CD4-positive, alpha-beta T cell treated with Interleukin-4 for 4 hours (primary cell): ENCODE data around the gene MYO15B.
"Not testable (repeated sequence)": the region's sequence is repeated elsewhere in the genome, so short reads cannot be mapped to it uniquely, and the experiment has no call there.

Experiments used
- DNase-seq: peaks from one replicate; pipeline ENCODE4 v3.0.0-alpha.2; 2020

The MYO15B gene

GRCh38 chr17:75576661-75577060 lies 10.9 kb upstream of the MYO15B start:
- no peak for DNase-seq

DNA sequence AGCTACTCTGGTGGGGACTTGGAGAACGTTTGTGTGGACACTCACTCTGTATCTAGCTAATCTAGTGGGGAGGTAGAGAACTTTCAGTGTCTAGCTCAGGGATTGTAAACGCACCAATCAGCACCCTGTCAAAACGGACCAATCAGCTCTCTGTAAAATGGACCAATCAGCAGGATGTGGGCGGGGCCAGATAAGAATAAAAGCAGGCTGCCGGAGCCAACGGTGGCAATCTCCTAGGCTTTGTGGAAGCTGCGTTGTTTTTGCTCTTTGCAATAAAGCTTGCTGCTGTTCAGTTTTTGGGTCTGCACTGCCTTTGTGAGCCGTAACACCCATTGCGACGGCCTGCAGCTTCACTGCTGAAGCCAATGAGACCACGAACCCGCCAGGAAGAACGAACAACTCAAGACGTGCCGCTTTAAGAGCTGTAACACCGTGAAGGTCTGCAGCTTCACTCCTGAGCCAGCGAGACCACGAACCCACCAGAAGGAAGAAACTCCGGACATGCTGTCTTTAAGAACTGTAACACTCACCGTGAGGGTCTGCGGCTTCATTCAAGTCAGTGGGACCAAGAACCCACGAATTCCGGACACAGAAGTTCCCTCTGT lies 6.4 kb upstream of the MYO15B start:
- DNase-seq, result peak; percentile 33

- not testable (repeated sequence) for DNase-seq
Measured at GRCh38 chr17:75583197-75583596, 4.4 kb upstream of the MYO15B start.

GRCh38 chr17:75584849-75585175 lies 2.8 kb upstream of the MYO15B start:
- DNase-seq, result no peak

- DNase-seq, result no peak
Measured at GRCh38 chr17:75588596-75589011, 1.0 kb downstream of the MYO15B start.

DNA sequence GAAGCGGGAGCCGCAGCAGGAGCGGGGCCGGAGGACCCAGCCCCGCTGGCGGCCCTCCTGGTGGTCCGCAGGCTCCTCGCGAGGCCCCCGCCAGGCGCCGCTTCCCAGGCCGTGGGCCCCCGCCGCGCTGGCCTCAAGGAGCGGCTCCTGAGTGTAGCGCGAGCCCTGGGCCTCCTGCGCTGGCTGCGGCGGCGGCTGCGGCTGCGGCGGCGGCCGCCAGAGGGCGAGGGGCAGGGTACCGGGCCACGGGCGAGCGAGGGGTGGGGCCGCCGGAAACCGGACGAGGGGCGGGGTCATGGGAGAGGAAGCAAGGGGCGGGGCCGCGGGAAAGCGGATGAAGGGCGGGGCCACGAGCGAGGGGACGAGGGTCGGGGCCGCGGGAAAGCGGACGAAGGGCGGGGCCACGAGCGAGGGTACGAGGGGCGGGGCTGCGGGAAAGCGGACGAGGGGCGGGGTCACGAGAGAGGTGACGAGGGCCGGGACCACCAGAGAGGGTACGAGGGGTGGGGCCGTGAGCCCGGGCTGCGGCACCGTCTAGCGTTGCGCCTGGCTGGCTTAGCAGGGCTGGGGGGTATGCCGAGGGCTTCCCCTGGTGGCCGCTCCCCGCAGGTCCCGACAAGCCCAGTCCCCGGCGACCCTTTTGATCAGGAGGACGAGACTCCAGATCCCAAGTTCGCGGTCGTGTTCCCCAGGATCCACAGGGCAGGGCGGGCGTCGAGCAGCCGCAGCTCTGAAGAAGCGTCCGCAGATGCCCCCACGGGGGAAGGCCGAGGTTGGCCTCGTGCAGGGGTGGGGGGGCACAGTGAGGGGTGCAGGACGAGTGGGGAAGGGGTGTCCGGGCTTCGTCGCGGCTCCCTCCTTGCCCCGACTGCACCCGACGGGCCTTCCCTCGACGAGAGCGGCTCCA lies 1.7 kb downstream of the MYO15B start:
- DNase-seq, result peak; percentile 90

GRCh38 chr17:75589919-75590303 lies 2.3 kb downstream of the MYO15B start:
- no peak for DNase-seq

DNA sequence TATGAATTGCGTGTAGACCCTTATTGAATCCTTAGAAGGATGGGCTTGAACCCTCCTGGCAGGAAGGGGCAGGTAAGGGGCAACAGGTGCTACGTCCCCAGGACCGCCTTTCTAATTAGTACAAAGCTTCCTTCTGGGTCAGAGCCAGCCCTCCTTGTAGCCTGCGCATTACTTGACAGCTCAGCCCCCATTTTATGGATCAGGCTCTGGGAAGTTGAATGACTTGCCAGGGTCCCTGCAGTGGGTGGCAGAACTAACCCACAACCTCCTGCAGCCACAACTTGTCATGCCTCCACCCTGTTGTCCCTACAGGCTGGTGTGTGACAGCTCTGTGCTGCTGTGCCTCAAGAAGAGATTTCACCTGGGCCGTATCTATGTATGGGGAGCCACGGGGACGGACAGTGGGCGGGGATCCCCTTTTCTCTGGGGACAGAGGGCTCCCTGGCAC lies 2.7 kb downstream of the MYO15B start:
- DNase-seq, result no peak

GRCh38 chr17:75590849-75591721 lies 3.5 kb downstream of the MYO15B start:
- no peak for DNase-seq

GRCh38 chr17:75591722-75592302 lies 4.2 kb downstream of the MYO15B start:
- DNase-seq, result no peak

GRCh38 chr17:75592348-75593020 lies 4.9 kb downstream of the MYO15B start:
- DNase-seq, result no peak

- DNase-seq, result not testable (repeated sequence)
Measured at GRCh38 chr17:75593430-75593829, 5.8 kb downstream of the MYO15B start.

GRCh38 chr17:75594499-75595283 lies 7.1 kb downstream of the MYO15B start:
- DNase-seq, result no peak

GRCh38 chr17:75595284-75595919 lies 7.8 kb downstream of the MYO15B start:
- no peak for DNase-seq

- DNase-seq, result no peak
Measured at GRCh38 chr17:75595920-75596313, 8.3 kb downstream of the MYO15B start.

GRCh38 chr17:75596320-75597087 lies 8.9 kb downstream of the MYO15B start:
- no peak for DNase-seq

- DNase-seq, result peak; percentile 42
Measured at GRCh38 chr17:75601057-75601987, 13.7 kb downstream of the MYO15B start.

DNA sequence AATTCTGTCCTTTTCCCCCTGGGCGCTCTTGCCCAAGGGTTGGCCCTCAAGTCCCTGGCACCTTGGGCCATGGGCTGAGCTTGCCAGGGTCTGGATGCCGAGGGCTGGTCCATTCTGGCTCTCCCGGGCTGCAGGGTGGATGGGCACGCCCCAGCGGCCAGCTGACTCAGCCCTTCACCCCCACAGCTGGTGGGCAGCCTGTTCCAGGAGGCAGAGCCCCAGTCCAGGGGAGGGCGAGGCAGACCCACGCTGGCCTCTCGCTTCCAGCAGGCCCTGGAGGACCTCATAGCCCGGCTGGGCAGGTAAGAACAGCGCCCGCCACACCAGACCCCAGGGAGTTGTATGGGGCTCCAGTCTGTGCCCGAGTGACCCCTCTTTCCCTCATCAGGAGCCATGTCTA lies 15.0 kb downstream of the MYO15B start:
- no peak for DNase-seq

GRCh38 chr17:75603123-75603522 lies 15.5 kb downstream of the MYO15B start:
- no peak for DNase-seq
